ENCODE results near the gene RAB17.

Gene RAB17

GRCh38 chr2:237623428-237624403 lies 33.2 kb upstream of the RAB17 start:
- H3K27me3 ChIP-seq (ENCODE audit: control insufficient read depth, insufficient read depth, low read length) = peaks cover 14% of the 10 kb centered on the region; the same call in 1 of the 2 replicates
- no peak overlapping the region for H3K4me3 ChIP-seq (ENCODE audit: low read length)
- no CpG with 5 or more reads among the region's 13 CpGs for WGBS (ENCODE audit: insufficient coverage, insufficient read length)
- no peak overlapping the region for H3K27ac ChIP-seq (ENCODE audit: low read length)
- no peaks in the 10 kb centered on the region for H3K9me3 ChIP-seq (ENCODE audit: control insufficient read depth, insufficient read depth, low read length)
- peaks cover 3% of the 10 kb centered on the region; the same call in 1 of the 2 replicates for H3K4me1 ChIP-seq (ENCODE audit: control insufficient read depth, insufficient read depth, low read length)
- DNase-seq (ENCODE audit: low read depth, low spot score) = no peak
- no peaks in the 10 kb centered on the region for H3K36me3 ChIP-seq (ENCODE audit: control insufficient read depth, insufficient read depth, low read length)

- Histone ChIP-seq H3K27me3 (ENCODE audit: control insufficient read depth, insufficient read depth, low read length) (no peaks in the 10 kb centered on the region), H3K27ac (ENCODE audit: low read length) (no peak overlapping the region), H3K4me3 (ENCODE audit: low read length) (no peak overlapping the region), H3K36me3 (ENCODE audit: control insufficient read depth, insufficient read depth, low read length) (no peaks in the 10 kb centered on the region), H3K4me1 (ENCODE audit: control insufficient read depth, insufficient read depth, low read length) (peaks cover 9% of the 10 kb centered on the region), H3K9me3 (ENCODE audit: control insufficient read depth, insufficient read depth, low read length) (no peaks in the 10 kb centered on the region)
- WGBS (ENCODE audit: insufficient coverage, insufficient read length) = no CpG with 5 or more reads among the region's 2 CpGs
- DNase-seq (ENCODE audit: low read depth, low spot score) = no peak
These were observed 27.9 kb upstream of the RAB17 start for GRCh38 chr2:237618449-237618848.

- no peak for DNase-seq (ENCODE audit: low read depth, low spot score)
- H3K9me3 ChIP-seq (ENCODE audit: control insufficient read depth, insufficient read depth, low read length) = no peaks in the 10 kb centered on the region
- no CpG with 5 or more reads among the region's 4 CpGs for WGBS (ENCODE audit: insufficient coverage, insufficient read length)
- no peak overlapping the region for H3K4me3 ChIP-seq (ENCODE audit: low read length)
- peaks cover 10% of the 10 kb centered on the region for H3K4me1 ChIP-seq (ENCODE audit: control insufficient read depth, insufficient read depth, low read length)
- H3K27me3 ChIP-seq (ENCODE audit: control insufficient read depth, insufficient read depth, low read length) = no peaks in the 10 kb centered on the region
- no peak overlapping the region for H3K27ac ChIP-seq (ENCODE audit: low read length)
- H3K36me3 ChIP-seq (ENCODE audit: control insufficient read depth, insufficient read depth, low read length) = no peaks in the 10 kb centered on the region
These were observed 27.1 kb upstream of the RAB17 start for GRCh38 chr2:237617587-237617982.

GRCh38 chr2:237616734-237617586 lies 26.4 kb upstream of the RAB17 start:
- WGBS (ENCODE audit: insufficient coverage, insufficient read length) = no CpG with 5 or more reads among the region's 15 CpGs
- H3K4me1 ChIP-seq (ENCODE audit: control insufficient read depth, insufficient read depth, low read length) = peaks cover 11% of the 10 kb centered on the region
- no peaks in the 10 kb centered on the region for H3K9me3 ChIP-seq (ENCODE audit: control insufficient read depth, insufficient read depth, low read length)
- no peaks in the 10 kb centered on the region for H3K36me3 ChIP-seq (ENCODE audit: control insufficient read depth, insufficient read depth, low read length)
- DNase-seq (ENCODE audit: low read depth, low spot score) = no peak
- no peak overlapping the region for H3K4me3 ChIP-seq (ENCODE audit: low read length)
- no peak overlapping the region for H3K27ac ChIP-seq (ENCODE audit: low read length)
- H3K27me3 ChIP-seq (ENCODE audit: control insufficient read depth, insufficient read depth, low read length) = no peaks in the 10 kb centered on the region

GRCh38 chr2:237616373-237616733 lies 25.8 kb upstream of the RAB17 start:
- Histone ChIP-seq H3K36me3 (ENCODE audit: control insufficient read depth, insufficient read depth, low read length) (no peaks in the 10 kb centered on the region), H3K9me3 (ENCODE audit: control insufficient read depth, insufficient read depth, low read length) (no peaks in the 10 kb centered on the region), H3K27ac (ENCODE audit: low read length) (no peak overlapping the region), H3K4me3 (ENCODE audit: low read length) (no peak overlapping the region), H3K4me1 (ENCODE audit: control insufficient read depth, insufficient read depth, low read length) (peaks cover 11% of the 10 kb centered on the region), H3K27me3 (ENCODE audit: control insufficient read depth, insufficient read depth, low read length) (no peaks in the 10 kb centered on the region)
- no peak for DNase-seq (ENCODE audit: low read depth, low spot score)
- whole genome bisulfite sequencing (ENCODE audit: insufficient coverage, insufficient read length) = no CpG with 5 or more reads among the region's 3 CpGs

- H3K27ac ChIP-seq (ENCODE audit: low read length) = no peak overlapping the region
- peaks cover 11% of the 10 kb centered on the region for H3K4me1 ChIP-seq (ENCODE audit: control insufficient read depth, insufficient read depth, low read length)
- H3K9me3 ChIP-seq (ENCODE audit: control insufficient read depth, insufficient read depth, low read length) = no peaks in the 10 kb centered on the region
- H3K4me3 ChIP-seq (ENCODE audit: low read length) = no peak overlapping the region
- no peaks in the 10 kb centered on the region for H3K36me3 ChIP-seq (ENCODE audit: control insufficient read depth, insufficient read depth, low read length)
- no peak for DNase-seq (ENCODE audit: low read depth, low spot score)
- no peaks in the 10 kb centered on the region for H3K27me3 ChIP-seq (ENCODE audit: control insufficient read depth, insufficient read depth, low read length)
- WGBS (ENCODE audit: insufficient coverage, insufficient read length) = no CpG with 5 or more reads among the region's 4 CpGs
These were observed 25.2 kb upstream of the RAB17 start for GRCh38 chr2:237615631-237616249.

GRCh38 chr2:237614151-237614720 lies 23.7 kb upstream of the RAB17 start:
- H3K4me3 ChIP-seq (ENCODE audit: low read length) = no peak overlapping the region
- WGBS (ENCODE audit: insufficient coverage, insufficient read length) = no CpG with 5 or more reads among the region's 9 CpGs
- H3K27me3 ChIP-seq (ENCODE audit: control insufficient read depth, insufficient read depth, low read length) = no peaks in the 10 kb centered on the region
- H3K36me3 ChIP-seq (ENCODE audit: control insufficient read depth, insufficient read depth, low read length) = no peaks in the 10 kb centered on the region
- H3K4me1 ChIP-seq (ENCODE audit: control insufficient read depth, insufficient read depth, low read length) = peaks cover 11% of the 10 kb centered on the region
- DNase-seq (ENCODE audit: low read depth, low spot score) = no peak
- no peaks in the 10 kb centered on the region for H3K9me3 ChIP-seq (ENCODE audit: control insufficient read depth, insufficient read depth, low read length)
- no peak overlapping the region for H3K27ac ChIP-seq (ENCODE audit: low read length)

GRCh38 chr2:237613679-237614078 lies 23.1 kb upstream of the RAB17 start:
- no peak for DNase-seq (ENCODE audit: low read depth, low spot score)
- no peaks in the 10 kb centered on the region for H3K9me3 ChIP-seq (ENCODE audit: control insufficient read depth, insufficient read depth, low read length)
- no peaks in the 10 kb centered on the region for H3K36me3 ChIP-seq (ENCODE audit: control insufficient read depth, insufficient read depth, low read length)
- H3K27ac ChIP-seq (ENCODE audit: low read length) = no peak overlapping the region
- no peaks in the 10 kb centered on the region for H3K27me3 ChIP-seq (ENCODE audit: control insufficient read depth, insufficient read depth, low read length)
- peaks cover 11% of the 10 kb centered on the region for H3K4me1 ChIP-seq (ENCODE audit: control insufficient read depth, insufficient read depth, low read length)
- H3K4me3 ChIP-seq (ENCODE audit: low read length) = no peak overlapping the region

GRCh38 chr2:237612527-237613357 lies 22.2 kb upstream of the RAB17 start:
- H3K4me3 ChIP-seq (ENCODE audit: low read length) = no peak overlapping the region
- H3K27me3 ChIP-seq (ENCODE audit: control insufficient read depth, insufficient read depth, low read length) = no peaks in the 10 kb centered on the region
- WGBS (ENCODE audit: insufficient coverage, insufficient read length) = no CpG with 5 or more reads among the region's 10 CpGs
- H3K4me1 ChIP-seq (ENCODE audit: control insufficient read depth, insufficient read depth, low read length) = peaks cover 11% of the 10 kb centered on the region
- no peaks in the 10 kb centered on the region for H3K36me3 ChIP-seq (ENCODE audit: control insufficient read depth, insufficient read depth, low read length)
- H3K27ac ChIP-seq (ENCODE audit: low read length) = no peak overlapping the region
- DNase-seq (ENCODE audit: low read depth, low spot score) = no peak
- no peaks in the 10 kb centered on the region for H3K9me3 ChIP-seq (ENCODE audit: control insufficient read depth, insufficient read depth, low read length)
